Activated T-cell treated with anti-CD3 and anti-CD28 coated beads for 24 hours (primary cell): ENCODE results near the gene NOS3.

Source experiments
- DNase-seq: peaks from one replicate; pipeline ENCODE4 v3.0.0-alpha.2; 2020; ENCODE audit warnings: low read depth

NOS3 gene

DNA sequence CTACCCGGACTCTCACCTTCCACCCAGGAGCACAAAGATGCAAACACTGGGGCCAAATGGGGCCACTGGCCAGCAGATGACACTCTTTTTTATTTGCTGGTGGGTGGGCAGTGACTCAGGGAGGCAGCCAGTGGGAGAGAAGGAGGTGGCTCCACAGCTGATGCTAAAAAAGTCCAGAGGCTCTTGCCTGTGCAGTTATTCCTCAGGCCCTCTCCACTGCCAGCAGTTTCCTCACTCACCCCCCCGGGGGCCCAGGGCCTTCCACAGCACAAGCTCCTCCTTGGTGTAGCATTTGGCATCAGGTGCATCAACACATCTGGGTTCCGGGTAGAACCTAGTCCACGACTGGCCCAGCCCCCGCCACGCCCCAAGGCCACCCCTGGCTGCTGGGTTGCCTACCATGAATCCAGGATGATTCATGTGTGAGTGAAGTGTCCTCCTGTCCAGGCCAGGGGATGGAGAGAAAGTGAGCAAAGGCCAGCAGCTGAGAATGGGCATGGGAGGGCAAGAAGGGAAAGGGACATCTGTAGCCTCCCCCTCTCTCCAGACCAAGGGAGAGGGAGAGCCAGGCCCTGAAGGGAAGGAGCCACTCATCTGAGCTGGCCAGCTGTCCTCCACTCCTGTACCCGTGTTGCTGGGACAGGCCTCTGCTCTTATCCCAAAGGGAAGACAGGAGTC, 11.0 kb upstream of the NOS3 start:
- no peak for DNase-seq

DNA sequence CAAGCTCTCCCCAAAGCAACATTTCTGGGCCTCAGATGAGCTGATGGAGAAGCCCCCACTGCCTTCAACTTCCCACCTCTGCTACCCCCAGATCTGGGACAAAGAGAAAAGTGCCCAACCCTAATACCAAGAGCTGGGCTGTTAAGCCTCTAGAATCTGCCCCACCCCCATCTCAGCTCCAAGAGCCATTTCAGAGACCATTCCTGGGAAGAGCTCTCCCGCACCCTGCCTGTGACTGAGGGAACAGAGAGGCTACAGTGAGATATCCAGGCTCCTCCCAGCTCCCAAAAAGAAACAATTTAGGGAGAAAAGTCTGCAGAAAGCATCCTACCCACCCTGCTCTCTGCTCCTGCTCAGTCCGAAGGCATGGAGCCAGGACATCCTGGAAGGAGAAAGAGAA, 10.2 kb upstream of the NOS3 start:
- DNase-seq: no peak

DNA sequence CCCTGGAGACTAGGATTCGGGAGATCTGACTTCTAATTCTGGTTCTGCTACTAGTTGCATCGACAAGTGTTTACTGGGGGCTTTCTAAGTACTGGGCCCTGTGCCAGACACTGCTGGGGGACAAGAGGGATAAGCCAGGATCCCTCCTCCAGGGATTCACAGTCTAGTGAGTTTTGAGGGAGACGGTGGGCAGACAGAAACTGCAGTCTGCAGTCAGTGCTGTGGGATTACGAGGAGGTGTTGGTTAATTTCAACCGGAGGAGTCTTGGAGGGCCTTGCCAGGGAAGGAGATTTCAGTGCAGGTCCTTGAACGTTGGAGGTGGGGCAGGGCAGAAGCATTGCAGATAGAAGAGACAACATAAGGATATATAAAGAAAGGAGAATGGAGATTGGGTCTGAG, 9.2 kb upstream of the NOS3 start:
- no peak for DNase-seq

DNA sequence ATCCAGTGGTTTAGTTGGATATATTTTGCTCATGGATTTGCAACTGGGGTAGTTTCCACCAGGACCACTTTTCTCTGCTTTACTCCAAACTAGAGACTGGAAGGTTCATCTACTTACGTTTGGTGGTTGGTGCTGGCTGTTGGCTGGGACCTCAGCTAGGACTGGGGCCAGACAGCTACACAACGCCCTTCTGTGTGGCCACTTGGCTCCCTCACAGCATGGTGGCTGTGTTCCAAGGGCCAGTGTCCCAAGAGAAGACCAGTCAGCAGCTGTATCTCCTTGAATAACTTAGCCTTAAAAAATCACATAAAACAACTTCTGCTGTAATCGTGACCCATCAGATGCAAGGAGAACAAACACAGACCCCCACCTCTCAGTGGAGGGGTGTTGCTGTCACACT, 8.5 kb upstream of the NOS3 start:
- DNase-seq: no peak

DNA sequence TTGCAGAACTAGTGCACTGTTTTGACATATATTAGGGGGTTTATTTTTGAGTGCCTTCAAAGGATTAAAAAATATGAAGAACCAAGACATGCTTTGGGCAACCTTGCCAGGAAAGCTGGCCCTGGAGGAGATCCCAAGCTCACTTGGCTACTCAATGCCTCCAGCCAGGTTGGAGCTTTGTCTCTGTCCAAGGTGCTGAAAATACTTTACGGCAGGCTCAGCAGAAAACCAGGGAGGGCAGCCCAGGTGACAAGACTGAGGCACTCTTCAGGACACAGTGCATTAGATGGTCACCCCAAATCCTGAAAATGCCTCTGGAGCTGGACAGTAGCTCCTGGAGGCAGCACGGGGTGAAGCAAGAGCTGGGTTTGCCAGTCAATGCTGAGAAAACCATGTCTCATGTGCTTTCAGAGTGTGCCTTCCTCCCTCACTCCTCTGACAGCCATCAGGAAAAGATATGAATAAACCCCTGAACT, 6.9 kb upstream of the NOS3 start:
- DNase-seq: no peak

DNA sequence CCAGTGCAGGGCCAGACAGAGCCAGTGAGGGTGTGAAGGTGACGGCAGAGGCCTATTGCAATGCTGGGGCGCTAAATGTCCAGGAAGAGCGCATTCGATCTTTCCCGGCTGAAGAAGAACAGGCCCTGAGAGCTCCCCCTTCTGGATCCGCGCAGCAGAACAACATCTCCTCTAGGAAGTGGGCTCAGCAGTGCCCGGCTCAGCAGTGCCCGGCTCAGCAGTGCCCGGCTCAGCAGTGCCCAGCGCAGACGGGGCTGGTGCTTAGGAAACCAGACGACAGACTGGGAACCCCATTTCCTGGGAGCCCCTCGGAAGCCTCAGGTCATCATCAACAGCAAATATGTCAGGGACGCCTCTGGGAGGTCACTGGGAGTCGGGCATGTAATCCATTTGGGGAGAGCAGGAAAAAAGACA, 4.7 kb upstream of the NOS3 start:
- DNase-seq: no peak

DNA sequence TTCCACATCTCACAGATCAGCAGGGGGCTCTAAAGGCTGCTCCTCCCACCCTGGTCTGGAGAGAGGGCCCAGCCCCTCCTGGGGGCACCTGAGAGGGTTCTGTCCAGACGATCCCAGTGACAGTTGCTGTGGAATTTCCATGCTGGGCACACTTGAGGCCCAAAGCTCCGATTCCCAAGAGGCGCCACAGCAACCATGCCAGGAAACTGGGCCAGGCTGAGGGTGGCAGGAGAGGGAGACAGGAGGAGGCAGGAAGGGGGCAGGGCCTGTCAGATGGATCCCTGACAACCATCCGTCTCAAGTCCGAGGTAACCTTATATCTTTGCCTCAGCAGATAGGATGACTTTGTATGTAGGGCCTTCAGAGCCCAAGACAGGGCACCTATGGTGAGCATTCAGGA, 4.3 kb upstream of the NOS3 start:
- no peak for DNase-seq

DNA sequence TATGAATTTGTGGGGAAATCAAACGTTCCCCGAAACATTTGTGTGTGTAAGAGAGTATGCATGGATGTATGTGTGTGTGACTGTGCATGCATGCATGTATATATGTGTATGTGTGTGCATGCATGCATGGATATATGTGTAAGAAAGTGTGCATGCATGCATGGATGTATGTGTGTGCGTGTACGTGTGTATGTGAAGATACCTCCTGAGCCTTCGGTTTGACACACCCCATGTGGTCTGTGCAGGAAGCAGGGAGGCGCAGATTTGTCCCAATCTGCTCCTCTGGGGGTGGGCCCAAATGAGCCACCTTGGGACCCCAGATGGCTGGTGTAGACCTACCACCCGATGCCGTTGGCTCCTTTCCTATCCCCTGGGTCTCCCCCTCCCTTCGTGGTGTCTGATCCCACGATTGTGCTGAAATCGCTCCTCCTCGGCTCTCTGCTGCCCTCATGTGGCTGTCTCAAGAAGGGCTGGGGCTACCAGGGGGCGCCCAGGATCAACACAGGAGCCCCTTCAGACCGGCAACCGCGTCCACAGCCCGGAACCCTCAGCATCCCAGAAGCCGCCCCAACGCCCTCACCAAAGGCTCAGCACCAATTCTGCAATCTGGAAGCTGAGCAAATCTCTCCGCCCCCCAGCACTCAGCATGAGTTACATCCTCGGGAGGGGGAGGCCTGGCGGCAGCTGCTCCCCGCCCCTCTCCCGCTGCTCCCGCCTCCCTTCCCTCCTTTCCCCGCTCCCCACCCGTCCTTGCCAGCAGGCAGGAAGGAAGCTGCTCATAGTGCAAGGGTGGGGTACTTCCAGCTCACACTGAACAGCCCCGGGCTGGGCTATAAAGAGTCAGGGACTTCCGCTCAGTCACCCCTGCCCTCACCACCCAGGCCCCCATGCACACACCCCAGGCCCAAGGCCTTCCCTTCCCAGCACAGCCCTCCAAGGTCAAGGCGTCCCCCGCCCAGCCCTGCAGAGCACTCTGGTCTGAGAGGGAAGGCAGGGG, 2.3 kb upstream of the NOS3 start:
- DNase-seq: peak; percentile 67

DNA sequence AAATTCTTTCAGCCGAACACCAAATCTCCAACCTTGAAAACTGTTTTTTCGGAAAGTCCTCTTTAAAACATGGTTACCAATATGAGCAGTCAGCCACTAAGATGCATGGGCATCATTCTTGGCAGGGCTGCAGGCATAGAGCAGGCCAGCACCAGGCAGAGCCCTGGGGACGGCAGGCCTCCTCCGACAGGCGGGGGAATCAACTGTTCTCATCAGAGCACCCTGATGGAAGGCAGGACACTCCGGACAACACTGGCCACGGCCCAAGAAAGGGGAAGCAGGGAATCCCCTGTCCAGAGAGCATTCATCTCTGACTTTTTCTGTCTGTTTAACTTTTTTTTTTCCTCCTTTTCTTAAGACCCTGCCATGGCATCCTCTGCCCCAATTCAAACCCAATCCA, 1.4 kb upstream of the NOS3 start:
- no peak for DNase-seq

DNA sequence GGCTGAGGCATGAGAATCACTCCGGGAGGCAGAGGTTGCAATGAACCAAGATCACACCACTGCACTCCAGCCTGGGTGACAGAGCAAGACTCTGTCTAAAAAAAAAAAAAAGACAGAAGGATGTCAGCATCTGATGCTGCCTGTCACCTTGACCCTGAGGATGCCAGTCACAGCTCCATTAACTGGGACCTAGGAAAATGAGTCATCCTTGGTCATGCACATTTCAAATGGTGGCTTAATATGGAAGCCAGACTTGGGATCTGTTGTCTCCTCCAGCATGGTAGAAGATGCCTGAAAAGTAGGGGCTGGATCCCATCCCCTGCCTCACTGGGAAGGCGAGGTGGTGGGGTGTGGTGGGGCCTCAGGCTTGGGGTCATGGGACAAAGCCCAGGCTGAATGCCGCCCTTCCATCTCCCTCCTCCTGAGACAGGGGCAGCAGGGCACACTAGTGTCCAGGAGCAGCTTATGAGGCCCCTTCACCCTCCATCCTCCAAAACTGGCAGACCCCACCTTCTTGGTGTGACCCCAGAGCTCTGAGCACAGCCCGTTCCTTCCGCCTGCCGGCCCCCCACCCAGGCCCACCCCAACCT, 1.3 kb downstream of the NOS3 start:
- no peak for DNase-seq

DNA sequence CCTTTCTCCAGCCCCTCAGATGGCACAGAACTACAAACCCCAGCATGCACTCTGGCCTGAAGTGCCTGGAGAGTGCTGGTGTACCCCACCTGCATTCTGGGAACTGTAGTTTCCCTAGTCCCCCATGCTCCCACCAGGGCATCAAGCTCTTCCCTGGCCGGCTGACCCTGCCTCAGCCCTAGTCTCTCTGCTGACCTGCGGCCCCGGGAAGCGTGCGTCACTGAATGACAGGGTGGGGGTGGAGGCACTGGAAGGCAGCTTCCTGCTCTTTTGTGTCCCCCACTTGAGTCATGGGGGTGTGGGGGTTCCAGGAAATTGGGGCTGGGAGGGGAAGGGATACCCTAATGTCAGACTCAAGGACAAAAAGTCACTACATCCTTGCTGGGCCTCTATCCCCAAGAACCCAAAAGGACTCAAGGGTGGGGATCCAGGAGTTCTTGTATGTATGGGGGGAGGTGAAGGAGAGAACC, 2.1 kb downstream of the NOS3 start:
- DNase-seq: no peak

DNA sequence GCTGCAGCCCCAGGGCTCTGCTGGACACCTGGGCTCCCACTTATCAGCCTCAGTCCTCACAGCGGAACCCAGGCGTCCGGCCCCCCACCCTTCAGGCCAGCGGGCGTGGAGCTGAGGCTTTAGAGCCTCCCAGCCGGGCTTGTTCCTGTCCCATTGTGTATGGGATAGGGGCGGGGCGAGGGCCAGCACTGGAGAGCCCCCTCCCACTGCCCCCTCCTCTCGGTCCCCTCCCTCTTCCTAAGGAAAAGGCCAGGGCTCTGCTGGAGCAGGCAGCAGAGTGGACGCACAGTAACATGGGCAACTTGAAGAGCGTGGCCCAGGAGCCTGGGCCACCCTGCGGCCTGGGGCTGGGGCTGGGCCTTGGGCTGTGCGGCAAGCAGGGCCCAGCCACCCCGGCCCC, 2.7 kb downstream of the NOS3 start:
- DNase-seq: no peak

DNA sequence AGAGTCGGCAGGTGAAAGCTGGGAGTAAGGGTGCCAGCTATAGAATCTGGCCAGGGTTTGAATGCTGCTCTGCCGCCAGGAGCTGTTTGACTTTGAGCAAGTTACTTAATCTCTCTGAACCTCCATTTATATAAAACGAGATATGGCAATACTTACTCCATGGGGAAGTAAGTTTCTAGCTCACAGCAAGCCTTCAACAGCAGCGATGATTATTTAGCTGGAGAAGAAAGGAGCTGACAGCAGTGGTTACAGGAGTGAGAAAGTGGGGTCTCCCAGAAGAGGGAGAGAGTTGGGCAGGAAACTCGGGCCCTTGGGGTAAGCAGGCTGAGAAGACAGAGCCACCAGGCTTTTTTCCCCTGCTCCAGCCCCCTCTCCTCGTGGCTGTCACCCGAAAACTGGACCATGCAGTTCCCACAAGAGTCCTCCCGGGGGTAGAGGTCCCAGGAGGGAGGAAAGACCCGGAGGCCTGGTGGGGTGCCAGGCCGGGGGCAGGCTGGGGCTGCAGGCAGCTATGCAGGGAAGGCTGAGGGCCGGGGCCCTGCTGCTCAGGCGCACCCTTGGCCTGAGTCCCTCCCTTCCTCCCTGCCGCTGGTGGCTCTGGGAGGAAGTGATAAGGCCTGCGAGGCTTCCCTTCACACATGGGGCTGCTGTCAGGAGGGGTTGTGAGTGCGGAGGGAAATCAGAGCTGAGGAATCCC, 3.5 kb downstream of the NOS3 start:
- no peak for DNase-seq

DNA sequence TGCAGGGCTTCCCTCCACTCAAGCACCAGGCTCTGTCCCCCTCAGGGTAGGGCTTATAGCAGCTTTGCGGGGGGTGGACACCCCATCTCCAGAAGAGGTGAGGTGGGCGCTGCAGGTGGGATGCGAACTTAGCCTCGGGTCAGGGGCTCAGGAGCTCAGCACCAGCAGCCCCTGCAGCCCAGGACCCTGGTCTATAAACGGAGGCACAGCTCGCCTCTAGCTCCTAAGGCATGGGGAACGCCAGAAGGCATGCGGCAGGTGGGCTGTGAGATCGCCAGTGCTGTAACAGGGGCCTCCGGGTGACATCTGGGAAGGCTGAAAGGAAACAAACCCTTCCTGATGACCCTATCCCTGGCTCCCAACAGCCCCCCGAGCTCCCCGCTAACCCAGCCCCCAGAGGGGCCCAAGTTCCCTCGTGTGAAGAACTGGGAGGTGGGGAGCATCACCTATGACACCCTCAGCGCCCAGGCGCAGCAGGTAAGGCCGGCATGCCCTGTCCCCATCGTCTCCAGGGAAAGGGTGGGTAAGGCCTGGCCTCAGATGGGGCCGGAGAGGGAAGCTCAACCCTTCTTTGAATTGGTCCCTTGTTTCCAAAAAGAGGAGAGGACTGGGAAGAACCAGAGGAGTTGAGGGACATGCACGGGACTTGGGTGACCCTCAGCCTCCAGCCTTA, 4.2 kb downstream of the NOS3 start:
- DNase-seq: no peak

DNA sequence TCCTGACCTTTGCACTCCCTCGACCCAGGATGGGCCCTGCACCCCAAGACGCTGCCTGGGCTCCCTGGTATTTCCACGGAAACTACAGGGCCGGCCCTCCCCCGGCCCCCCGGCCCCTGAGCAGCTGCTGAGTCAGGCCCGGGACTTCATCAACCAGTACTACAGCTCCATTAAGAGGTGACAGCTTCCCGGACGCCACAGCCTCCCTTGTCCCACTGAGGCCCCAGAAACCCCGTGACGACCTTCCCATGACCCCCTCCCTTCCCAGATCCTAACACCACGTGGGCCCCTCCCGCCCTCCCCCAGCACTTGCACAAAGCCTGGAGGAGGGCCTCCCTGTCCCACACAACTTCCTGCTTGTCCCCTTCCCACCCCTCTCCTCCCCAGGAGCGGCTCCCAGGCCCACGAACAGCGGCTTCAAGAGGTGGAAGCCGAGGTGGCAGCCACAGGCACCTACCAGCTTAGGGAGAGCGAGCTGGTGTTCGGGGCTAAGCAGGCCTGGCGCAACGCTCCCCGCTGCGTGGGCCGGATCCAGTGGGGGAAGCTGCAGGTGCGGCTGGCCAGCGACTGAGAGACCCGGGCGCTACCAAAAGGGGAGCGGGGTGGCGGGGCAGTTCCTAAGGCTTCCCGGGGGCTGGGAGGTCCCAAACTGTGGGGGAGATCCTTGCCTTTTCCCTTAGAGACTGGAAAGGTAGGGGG, 5.7 kb downstream of the NOS3 start:
- DNase-seq: no peak

DNA sequence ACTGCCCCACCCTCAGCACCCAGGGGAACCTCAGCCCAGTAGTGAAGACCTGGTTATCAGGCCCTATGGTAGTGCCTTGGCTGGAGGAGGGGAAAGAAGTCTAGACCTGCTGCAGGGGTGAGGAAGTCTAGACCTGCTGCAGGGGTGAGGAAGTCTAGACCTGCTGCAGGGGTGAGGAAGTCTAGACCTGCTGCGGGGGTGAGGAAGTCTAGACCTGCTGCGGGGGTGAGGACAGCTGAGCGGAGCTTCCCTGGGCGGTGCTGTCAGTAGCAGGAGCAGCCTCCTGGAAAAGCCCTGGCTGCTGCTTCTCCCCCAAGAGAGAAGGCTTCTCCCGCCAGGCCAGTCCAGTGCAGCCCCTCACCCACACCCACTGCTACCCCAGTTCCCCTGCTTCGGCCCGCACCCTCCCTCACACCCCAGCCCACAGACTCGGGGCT, 6.3 kb downstream of the NOS3 start:
- DNase-seq: no peak

DNA sequence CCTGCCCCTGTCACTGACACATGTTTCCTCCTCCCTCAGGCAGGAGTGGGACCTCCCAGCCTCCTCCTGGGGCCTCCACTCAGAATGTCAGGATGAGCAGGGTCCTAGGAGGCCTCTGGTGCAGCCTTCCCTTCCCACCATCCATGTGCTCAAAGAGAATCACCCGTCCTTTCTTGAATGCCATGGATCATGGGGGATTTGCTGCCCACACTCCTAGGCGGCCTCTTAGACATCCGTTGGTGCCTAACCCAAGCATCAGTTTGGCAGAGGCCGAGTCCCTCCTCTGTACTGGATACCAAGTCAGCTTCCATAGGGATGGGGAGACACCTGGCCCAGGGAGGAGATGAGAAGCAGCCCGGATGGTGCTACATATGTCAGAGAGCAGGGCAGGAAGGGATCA, 7.0 kb downstream of the NOS3 start:
- DNase-seq: no peak

DNA sequence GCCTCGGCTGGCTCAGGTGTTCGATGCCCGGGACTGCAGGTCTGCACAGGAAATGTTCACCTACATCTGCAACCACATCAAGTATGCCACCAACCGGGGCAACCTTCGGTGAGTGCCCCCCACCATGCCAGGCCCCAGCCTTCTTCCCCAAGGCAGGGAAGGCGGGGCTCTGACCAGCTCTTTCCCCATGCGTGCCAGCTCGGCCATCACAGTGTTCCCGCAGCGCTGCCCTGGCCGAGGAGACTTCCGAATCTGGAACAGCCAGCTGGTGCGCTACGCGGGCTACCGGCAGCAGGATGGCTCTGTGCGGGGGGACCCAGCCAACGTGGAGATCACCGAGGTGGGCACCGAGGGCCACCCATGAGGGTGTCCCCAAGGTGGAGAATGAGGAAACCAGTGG, 7.5 kb downstream of the NOS3 start:
- DNase-seq: no peak

DNA sequence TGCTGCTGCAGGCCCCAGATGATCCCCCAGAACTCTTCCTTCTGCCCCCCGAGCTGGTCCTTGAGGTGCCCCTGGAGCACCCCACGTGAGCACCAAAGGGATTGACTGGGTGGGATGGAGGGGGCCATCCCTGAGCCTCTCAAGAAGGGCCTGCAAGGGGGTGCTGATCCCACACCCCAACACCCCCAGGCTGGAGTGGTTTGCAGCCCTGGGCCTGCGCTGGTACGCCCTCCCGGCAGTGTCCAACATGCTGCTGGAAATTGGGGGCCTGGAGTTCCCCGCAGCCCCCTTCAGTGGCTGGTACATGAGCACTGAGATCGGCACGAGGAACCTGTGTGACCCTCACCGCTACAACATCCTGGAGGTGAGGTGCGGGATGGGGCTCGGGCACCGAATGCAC, 8.2 kb downstream of the NOS3 start:
- DNase-seq: no peak

DNA sequence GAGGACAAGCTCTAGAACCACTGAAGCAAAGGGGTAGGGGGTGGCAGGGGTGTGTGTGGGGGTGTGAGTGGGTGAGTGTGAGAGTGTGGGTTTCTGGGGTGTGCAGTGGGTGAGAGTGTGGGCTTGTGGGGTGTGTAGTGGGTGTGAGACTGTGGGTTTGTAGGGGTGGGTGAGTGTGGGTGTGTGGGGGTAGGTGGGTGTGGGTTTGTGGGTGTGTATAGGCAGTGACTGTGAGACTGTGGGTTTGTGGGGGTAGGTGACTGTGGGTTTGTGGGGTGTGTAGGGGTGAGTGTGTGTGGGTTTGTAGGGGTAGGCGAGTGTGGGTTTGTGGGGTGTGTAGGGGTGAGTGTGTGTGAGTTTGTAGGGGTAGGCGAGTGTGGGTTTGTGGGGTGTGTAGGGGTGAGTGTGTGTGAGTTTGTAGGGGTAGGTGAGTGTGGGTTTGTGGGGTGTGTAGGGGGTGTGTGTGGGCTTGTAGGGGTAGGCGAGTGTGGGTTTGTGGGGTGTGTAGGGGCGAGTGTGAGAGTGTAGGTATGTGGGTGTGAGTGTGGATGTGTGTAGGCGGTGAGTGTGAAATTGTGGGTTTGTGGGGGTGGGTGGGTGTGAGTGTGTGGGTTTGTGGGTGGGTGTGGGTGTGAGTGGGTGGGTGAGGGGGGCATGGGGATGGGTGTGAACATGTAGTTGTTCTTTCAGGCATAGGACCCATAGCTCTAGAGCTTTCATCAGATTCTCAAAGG, 8.8 kb downstream of the NOS3 start:
- DNase-seq: no peak
